ENCODE results near the gene C1QTNF8.

C1QTNF8 gene

DNA sequence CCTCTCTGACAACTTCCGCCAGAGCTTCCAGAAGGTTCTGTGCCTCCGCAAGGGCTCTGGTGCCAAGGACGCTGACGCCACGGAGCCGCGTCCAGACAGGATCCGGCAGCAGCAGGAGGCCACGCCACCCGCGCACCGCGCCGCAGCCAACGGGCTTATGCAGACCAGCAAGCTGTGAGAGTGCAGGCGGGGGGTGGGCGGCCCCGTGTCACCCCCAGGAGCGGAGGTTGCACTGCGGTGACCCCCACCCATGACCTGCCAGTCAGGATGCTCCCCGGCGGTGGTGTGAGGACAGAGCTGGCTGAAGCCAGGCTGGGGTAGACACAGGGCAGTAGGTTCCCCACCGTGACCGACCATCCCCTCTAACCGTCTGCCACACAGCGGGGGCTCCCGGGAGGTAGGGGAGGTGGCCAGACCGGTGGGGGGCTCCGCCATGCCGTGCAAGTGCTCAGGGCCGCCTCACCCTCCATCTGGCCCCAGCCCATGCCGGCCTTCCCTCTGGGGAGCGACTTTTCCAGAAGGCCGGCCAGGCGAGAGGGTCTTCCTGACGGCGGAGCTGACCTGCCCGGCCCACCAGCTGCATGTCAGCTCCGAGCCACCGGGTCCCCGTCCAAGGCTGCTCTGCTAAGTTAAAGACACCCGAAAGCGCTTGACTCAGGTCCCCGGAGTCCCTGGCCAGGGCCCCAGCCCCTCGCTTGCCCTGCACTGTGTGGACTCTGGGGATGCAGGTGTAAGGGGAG, 16.1 kb downstream of the C1QTNF8 start:
- Histone ChIP-seq H3K36me3 (ENCODE audit: control insufficient read depth in 2 of 2, insufficient read depth in 1 of 2, low read length in 2 of 2) (no peaks in the 10 kb centered on the region), H3K27ac (ENCODE audit: extremely low read depth, low read depth, low read length) (no peak overlapping the region), H3K4me3 (ENCODE audit: low read depth, low read length) (no peak overlapping the region), H3K9me3 (ENCODE audit: control insufficient read depth, insufficient read depth, low read depth, low read length) (no peaks in the 10 kb centered on the region), H3K4me1 (ENCODE audit: control insufficient read depth, insufficient read depth, low read length) (peaks cover 12% of the 10 kb centered on the region)
- POLR2A ChIA-PET = no interaction called here
- TF ChIP-seq ZNF23 (tag by site-specific recombination; IDR thresholded peaks at IDR 0.05; ENCODE audit: borderline replicate concordance) (no peak), ZIC2 (tag by site-specific recombination; IDR thresholded peaks at IDR 0.05) (peak; percentile 60), ZNF561 (tag by site-specific recombination; IDR thresholded peaks at IDR 0.05; ENCODE audit: borderline replicate concordance) (no peak)
- TF ChIP-seq, protein P1, sequence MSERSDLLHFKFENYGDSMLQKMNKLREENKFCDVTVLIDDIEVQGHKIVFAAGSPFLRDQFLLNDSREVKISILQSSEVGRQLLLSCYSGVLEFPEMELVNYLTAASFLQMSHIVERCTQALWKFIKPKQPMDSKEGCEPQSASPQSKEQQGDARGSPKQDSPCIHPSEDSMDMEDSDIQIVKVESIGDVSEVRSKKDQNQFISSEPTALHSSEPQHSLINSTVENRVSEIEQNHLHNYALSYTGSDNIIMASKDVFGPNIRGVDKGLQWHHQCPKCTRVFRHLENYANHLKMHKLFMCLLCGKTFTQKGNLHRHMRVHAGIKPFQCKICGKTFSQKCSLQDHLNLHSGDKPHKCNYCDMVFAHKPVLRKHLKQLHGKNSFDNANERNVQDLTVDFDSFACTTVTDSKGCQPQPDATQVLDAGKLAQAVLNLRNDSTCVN (tag by site-specific recombination; optimal IDR thresholded peaks at IDR 0.05) = no peak
- CTCF ChIA-PET = no interaction called here

DNA sequence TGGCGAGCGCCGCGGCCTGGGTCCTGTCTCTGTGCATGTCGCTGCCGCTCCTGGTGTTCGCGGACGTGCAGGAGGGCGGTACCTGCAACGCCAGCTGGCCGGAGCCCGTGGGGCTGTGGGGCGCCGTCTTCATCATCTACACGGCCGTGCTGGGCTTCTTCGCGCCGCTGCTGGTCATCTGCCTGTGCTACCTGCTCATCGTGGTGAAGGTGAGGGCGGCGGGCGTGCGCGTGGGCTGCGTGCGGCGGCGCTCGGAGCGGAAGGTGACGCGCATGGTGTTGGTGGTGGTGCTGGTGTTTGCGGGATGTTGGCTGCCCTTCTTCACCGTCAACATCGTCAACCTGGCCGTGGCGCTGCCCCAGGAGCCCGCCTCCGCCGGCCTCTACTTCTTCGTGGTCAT, 16.7 kb downstream of the C1QTNF8 start:
- Histone ChIP-seq H3K27ac (ENCODE audit: extremely low read depth, low read depth, low read length) (no peak overlapping the region), H3K4me1 (ENCODE audit: control insufficient read depth, insufficient read depth, low read length) (peaks cover 12% of the 10 kb centered on the region), H3K4me3 (ENCODE audit: low read depth, low read length) (no peak overlapping the region), H3K9me3 (ENCODE audit: control insufficient read depth, insufficient read depth, low read depth, low read length) (no peaks in the 10 kb centered on the region), H3K36me3 (ENCODE audit: control insufficient read depth in 2 of 2, insufficient read depth in 1 of 2, low read length in 2 of 2) (no peaks in the 10 kb centered on the region)
- ChIA-PET CTCF (interaction anchor here (0.6 kb wide), 1 partner anchor 19 kb away, joined by 3 read pairs; no protein-coding TSS in a partner anchor), POLR2A (no interaction called here)
- TF ChIP-seq, protein P2, sequence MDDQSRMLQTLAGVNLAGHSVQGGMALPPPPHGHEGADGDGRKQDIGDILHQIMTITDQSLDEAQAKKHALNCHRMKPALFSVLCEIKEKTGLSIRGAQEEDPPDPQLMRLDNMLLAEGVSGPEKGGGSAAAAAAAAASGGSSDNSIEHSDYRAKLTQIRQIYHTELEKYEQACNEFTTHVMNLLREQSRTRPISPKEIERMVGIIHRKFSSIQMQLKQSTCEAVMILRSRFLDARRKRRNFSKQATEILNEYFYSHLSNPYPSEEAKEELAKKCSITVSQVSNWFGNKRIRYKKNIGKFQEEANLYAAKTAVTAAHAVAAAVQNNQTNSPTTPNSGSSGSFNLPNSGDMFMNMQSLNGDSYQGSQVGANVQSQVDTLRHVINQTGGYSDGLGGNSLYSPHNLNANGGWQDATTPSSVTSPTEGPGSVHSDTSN (CRISPR knock-in tag; IDR thresholded peaks at IDR 0.05) = no peak
- TF ChIP-seq, protein P3, sequence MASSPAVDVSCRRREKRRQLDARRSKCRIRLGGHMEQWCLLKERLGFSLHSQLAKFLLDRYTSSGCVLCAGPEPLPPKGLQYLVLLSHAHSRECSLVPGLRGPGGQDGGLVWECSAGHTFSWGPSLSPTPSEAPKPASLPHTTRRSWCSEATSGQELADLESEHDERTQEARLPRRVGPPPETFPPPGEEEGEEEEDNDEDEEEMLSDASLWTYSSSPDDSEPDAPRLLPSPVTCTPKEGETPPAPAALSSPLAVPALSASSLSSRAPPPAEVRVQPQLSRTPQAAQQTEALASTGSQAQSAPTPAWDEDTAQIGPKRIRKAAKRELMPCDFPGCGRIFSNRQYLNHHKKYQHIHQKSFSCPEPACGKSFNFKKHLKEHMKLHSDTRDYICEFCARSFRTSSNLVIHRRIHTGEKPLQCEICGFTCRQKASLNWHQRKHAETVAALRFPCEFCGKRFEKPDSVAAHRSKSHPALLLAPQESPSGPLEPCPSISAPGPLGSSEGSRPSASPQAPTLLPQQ (tag by site-specific recombination; IDR thresholded peaks at IDR 0.05) = no peak
- TF ChIP-seq, protein P4, sequence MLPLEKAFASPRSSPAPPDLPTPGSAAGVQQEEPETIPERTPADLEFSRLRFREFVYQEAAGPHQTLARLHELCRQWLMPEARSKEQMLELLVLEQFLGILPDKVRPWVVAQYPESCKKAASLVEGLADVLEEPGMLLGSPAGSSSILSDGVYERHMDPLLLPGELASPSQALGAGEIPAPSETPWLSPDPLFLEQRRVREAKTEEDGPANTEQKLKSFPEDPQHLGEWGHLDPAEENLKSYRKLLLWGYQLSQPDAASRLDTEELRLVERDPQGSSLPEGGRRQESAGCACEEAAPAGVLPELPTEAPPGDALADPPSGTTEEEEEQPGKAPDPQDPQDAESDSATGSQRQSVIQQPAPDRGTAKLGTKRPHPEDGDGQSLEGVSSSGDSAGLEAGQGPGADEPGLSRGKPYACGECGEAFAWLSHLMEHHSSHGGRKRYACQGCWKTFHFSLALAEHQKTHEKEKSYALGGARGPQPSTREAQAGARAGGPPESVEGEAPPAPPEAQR (tag by site-specific recombination; IDR thresholded peaks at IDR 0.05) = no peak
- TF ChIP-seq, protein P5, sequence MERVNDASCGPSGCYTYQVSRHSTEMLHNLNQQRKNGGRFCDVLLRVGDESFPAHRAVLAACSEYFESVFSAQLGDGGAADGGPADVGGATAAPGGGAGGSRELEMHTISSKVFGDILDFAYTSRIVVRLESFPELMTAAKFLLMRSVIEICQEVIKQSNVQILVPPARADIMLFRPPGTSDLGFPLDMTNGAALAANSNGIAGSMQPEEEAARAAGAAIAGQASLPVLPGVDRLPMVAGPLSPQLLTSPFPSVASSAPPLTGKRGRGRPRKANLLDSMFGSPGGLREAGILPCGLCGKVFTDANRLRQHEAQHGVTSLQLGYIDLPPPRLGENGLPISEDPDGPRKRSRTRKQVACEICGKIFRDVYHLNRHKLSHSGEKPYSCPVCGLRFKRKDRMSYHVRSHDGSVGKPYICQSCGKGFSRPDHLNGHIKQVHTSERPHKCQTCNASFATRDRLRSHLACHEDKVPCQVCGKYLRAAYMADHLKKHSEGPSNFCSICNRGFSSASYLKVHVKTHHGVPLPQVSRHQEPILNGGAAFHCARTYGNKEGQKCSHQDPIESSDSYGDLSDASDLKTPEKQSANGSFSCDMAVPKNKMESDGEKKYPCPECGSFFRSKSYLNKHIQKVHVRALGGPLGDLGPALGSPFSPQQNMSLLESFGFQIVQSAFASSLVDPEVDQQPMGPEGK (tag by site-specific recombination; IDR thresholded peaks at IDR 0.05) = no peak
- TF ChIP-seq REPIN1 (tag by site-specific recombination; IDR thresholded peaks at IDR 0.05; ENCODE audit: low read depth) (no peak), ZNF571 (tag by site-specific recombination; IDR thresholded peaks at IDR 0.05) (no peak)

DNA sequence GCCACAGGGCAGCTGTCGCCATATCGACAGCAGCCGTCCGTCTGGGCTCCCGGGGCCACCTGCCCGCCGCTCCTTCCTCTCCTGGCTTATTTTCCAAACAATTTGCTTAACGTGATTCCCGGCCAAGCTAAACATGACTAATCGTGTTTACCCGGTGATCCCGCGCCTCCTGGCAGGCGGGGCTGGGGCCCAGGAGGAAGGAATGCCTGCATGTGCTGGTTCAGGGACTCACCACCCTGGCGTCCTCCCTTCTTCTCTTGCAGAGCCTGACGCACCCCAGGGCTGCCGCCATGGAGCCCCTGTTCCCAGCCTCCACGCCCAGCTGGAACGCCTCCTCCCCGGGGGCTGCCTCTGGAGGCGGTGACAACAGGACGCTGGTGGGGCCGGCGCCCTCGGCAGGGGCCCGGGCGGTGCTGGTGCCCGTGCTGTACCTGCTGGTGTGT, 17.4 kb downstream of the C1QTNF8 start:
- CTCF ChIA-PET = interaction anchor here (0.6 kb wide), 1 partner anchor 18 kb away, joined by 3 read pairs; no protein-coding TSS in a partner anchor
- POLR2A ChIA-PET = no interaction called here
- Histone ChIP-seq H3K36me3 (ENCODE audit: control insufficient read depth in 2 of 2, insufficient read depth in 1 of 2, low read length in 2 of 2) (no peaks in the 10 kb centered on the region), H3K4me3 (ENCODE audit: low read depth, low read length) (no peak overlapping the region), H3K27ac (ENCODE audit: extremely low read depth, low read depth, low read length) (peak overlapping the region; percentile 60; the same call in 1 of the 2 replicates), H3K4me1 (ENCODE audit: control insufficient read depth, insufficient read depth, low read length) (peaks cover 12% of the 10 kb centered on the region), H3K9me3 (ENCODE audit: control insufficient read depth, insufficient read depth, low read depth, low read length) (no peaks in the 10 kb centered on the region)
- TF ChIP-seq, protein P6, sequence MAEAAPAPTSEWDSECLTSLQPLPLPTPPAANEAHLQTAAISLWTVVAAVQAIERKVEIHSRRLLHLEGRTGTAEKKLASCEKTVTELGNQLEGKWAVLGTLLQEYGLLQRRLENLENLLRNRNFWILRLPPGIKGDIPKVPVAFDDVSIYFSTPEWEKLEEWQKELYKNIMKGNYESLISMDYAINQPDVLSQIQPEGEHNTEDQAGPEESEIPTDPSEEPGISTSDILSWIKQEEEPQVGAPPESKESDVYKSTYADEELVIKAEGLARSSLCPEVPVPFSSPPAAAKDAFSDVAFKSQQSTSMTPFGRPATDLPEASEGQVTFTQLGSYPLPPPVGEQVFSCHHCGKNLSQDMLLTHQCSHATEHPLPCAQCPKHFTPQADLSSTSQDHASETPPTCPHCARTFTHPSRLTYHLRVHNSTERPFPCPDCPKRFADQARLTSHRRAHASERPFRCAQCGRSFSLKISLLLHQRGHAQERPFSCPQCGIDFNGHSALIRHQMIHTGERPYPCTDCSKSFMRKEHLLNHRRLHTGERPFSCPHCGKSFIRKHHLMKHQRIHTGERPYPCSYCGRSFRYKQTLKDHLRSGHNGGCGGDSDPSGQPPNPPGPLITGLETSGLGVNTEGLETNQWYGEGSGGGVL (tag by site-specific recombination; IDR thresholded peaks at IDR 0.05) = no peak
- TF ChIP-seq SP3 (tag by site-specific recombination; IDR thresholded peaks at IDR 0.05) (no peak; the same call in 1 of the 2 replicates), ZNF514 (tag by site-specific recombination; IDR thresholded peaks at IDR 0.05) (no peak), ZNF324 (tag by site-specific recombination; IDR thresholded peaks at IDR 0.05) (no peak), FEZF1 (tag by site-specific recombination; IDR thresholded peaks at IDR 0.05) (peak; percentile 39; the same call in 1 of the 2 replicates), ZNF785 (tag by site-specific recombination; IDR thresholded peaks at IDR 0.05) (no peak), ZNF548 (tag by site-specific recombination; IDR thresholded peaks at IDR 0.05) (no peak), ZNF223 (tag by site-specific recombination; IDR thresholded peaks at IDR 0.05) (no peak), ZSCAN16 (tag by site-specific recombination; IDR thresholded peaks at IDR 0.05) (no peak), GLI2 (tag by site-specific recombination; IDR thresholded peaks at IDR 0.05; ENCODE audit: borderline replicate concordance, low read depth) (no peak), ZNF169 (tag by site-specific recombination; IDR thresholded peaks at IDR 0.05) (no peak), ZNF24 (tag by site-specific recombination; IDR thresholded peaks at IDR 0.05) (peak; percentile 49; the same call in 1 of the 2 replicates)
